NOMO-1 treated with DMSO at 0.1 percent for 48 hours (cell line): ENCODE data around the gene WBP11.

ENCODE experiments used
- DNase-seq: peaks from one replicate; lab custom pipeline; 2025; ENCODE audit not compliant: unreplicated experiment; lab: John Stamatoyannopoulos, UW

Gene WBP11

GRCh38 chr12:14803011-14803829 is at the start of gene WBP11, which contains the start of gene C12orf60:
Gene WBP11, minus strand, starts transcription at chr12:14803478. Its CDS starts 2,095 bp downstream, at chr12:14801383.
Gene C12orf60, plus strand, starts transcription at chr12:14803670. Its CDS starts 19,266 bp downstream, at chr12:14822936.
- DNase-seq: peak; percentile 99

- no peak for DNase-seq
Observed at GRCh38 chr12:14852880-14853279, 49.6 kb upstream of the WBP11 start.

GRCh38 chr12:14850929-14851663 is 47.8 kb upstream of the WBP11 start:
- no peak for DNase-seq

- no peak for DNase-seq
Observed at GRCh38 chr12:14849661-14850060, 46.4 kb upstream of the WBP11 start.

- DNase-seq: no peak
Observed at GRCh38 chr12:14846876-14847580, 43.8 kb upstream of the WBP11 start.

GRCh38 chr12:14846042-14846587 is 42.8 kb upstream of the WBP11 start:
- DNase-seq: peak; percentile 55

GRCh38 chr12:14845350-14845750 is 42.1 kb upstream of the WBP11 start:
- DNase-seq: peak; percentile 49

GRCh38 chr12:14844401-14844800 is 41.1 kb upstream of the WBP11 start:
- DNase-seq: no peak

GRCh38 chr12:14843425-14843887 is 40.2 kb upstream of the WBP11 start, which contains the start of gene ART4:
Gene ART4, minus strand, starts transcription at chr12:14843526. Its CDS starts 413 bp downstream, at chr12:14843113.
- DNase-seq: no peak

- no peak for DNase-seq
Observed at GRCh38 chr12:14842315-14842714, 39.0 kb upstream of the WBP11 start.

- DNase-seq: no peak
Observed at GRCh38 chr12:14841761-14842160, 38.5 kb upstream of the WBP11 start.

GRCh38 chr12:14840616-14841015 is 37.3 kb upstream of the WBP11 start:
- no peak for DNase-seq

- no peak for DNase-seq
Observed at GRCh38 chr12:14839262-14839661, 36.0 kb upstream of the WBP11 start.

- no peak for DNase-seq
Observed at GRCh38 chr12:14836336-14837210, 33.3 kb upstream of the WBP11 start.

GRCh38 chr12:14834509-14834908 is 31.2 kb upstream of the WBP11 start:
- DNase-seq: no peak

- DNase-seq: no peak
Observed at GRCh38 chr12:14833952-14834351, 30.7 kb upstream of the WBP11 start.

- DNase-seq: no peak
Observed at GRCh38 chr12:14833336-14833735, 30.1 kb upstream of the WBP11 start.

- peak; percentile 3 for DNase-seq
Observed at GRCh38 chr12:14828892-14829291, 25.6 kb upstream of the WBP11 start.

- DNase-seq: no peak
Observed at GRCh38 chr12:14827043-14827442, 23.8 kb upstream of the WBP11 start.

GRCh38 chr12:14826491-14826890 is 23.2 kb upstream of the WBP11 start:
- no peak for DNase-seq
